Measurements from ENCODE around the gene SYT7.

The SYT7 gene

GRCh38 chr11:61552108-61552635 lies 28.7 kb downstream of the SYT7 start:
- DNase-seq: no peak

GRCh38 chr11:61551634-61552033 lies 29.2 kb downstream of the SYT7 start:
- DNase-seq: no peak

GRCh38 chr11:61550665-61551227 lies 30.1 kb downstream of the SYT7 start:
- DNase-seq: no peak

- no peak for DNase-seq
These were observed 31.0 kb downstream of the SYT7 start for GRCh38 chr11:61549662-61550568.

- no peak for DNase-seq
These were observed 31.7 kb downstream of the SYT7 start for GRCh38 chr11:61549177-61549576.

- DNase-seq: no peak
These were observed 33.6 kb downstream of the SYT7 start for GRCh38 chr11:61547246-61547645.

GRCh38 chr11:61546663-61547062 lies 34.2 kb downstream of the SYT7 start:
- DNase-seq: no peak

GRCh38 chr11:61545921-61546320 lies 35.0 kb downstream of the SYT7 start:
- DNase-seq: no peak

- no peak for DNase-seq
These were observed 35.5 kb downstream of the SYT7 start for GRCh38 chr11:61545341-61545740.

GRCh38 chr11:61544466-61544865 lies 36.4 kb downstream of the SYT7 start:
- DNase-seq: no peak

- no peak for DNase-seq
These were observed 37.1 kb downstream of the SYT7 start for GRCh38 chr11:61543606-61544306.

GRCh38 chr11:61542705-61543104 lies 38.2 kb downstream of the SYT7 start:
- DNase-seq: no peak

GRCh38 chr11:61542024-61542461 lies 38.8 kb downstream of the SYT7 start:
- DNase-seq: peak; percentile 65

- DNase-seq: peak; percentile 59
These were observed 39.3 kb downstream of the SYT7 start for GRCh38 chr11:61541598-61541997.

- no peak for DNase-seq
These were observed 40.3 kb downstream of the SYT7 start for GRCh38 chr11:61540528-61540927.

- DNase-seq: no peak
These were observed 41.0 kb downstream of the SYT7 start for GRCh38 chr11:61539831-61540357.

- no peak for DNase-seq
These were observed 41.9 kb downstream of the SYT7 start for GRCh38 chr11:61539006-61539405.

GRCh38 chr11:61538636-61538961 lies 42.3 kb downstream of the SYT7 start:
- DNase-seq: no peak

GRCh38 chr11:61537326-61537725 lies 43.5 kb downstream of the SYT7 start:
- DNase-seq: no peak

- DNase-seq: no peak
These were observed 44.1 kb downstream of the SYT7 start for GRCh38 chr11:61536676-61537270.

- no peak for DNase-seq
These were observed 44.7 kb downstream of the SYT7 start for GRCh38 chr11:61535998-61536675.
